Measurements from ENCODE around the gene HDAC4.
"Not testable (repeated sequence)": the region's sequence is repeated elsewhere in the genome, so short reads cannot be mapped to it uniquely, and the experiment has no call there.

Gene HDAC4

GRCh38 chr2:239181903-239182581 lies 218.8 kb downstream of the HDAC4 start:
- no peak for DNase-seq

GRCh38 chr2:239181074-239181902 lies 219.5 kb downstream of the HDAC4 start:
- DNase-seq = no peak

GRCh38 chr2:239180526-239181073 lies 220.2 kb downstream of the HDAC4 start:
- no peak for DNase-seq

GRCh38 chr2:239179851-239180371 lies 220.9 kb downstream of the HDAC4 start:
- no peak for DNase-seq

GRCh38 chr2:239178954-239179353 lies 221.9 kb downstream of the HDAC4 start:
- DNase-seq = no peak

GRCh38 chr2:239178484-239178883 lies 222.3 kb downstream of the HDAC4 start:
- DNase-seq = no peak

GRCh38 chr2:239177908-239178307 lies 222.9 kb downstream of the HDAC4 start:
- no peak for DNase-seq

- DNase-seq = no peak
Measured at GRCh38 chr2:239177325-239177724, 223.5 kb downstream of the HDAC4 start.

- DNase-seq = not testable (repeated sequence)
Measured at GRCh38 chr2:239176138-239176803, 224.5 kb downstream of the HDAC4 start.

- DNase-seq = no peak
Measured at GRCh38 chr2:239175181-239175580, 225.6 kb downstream of the HDAC4 start.

- no peak for DNase-seq
Measured at GRCh38 chr2:239173301-239173700, 227.5 kb downstream of the HDAC4 start.

- DNase-seq = no peak
Measured at GRCh38 chr2:239171643-239172042, 229.2 kb downstream of the HDAC4 start.

- no peak for DNase-seq
Measured at GRCh38 chr2:239169311-239170048, 231.3 kb downstream of the HDAC4 start.

GRCh38 chr2:239168575-239168974 lies 232.2 kb downstream of the HDAC4 start:
- no peak for DNase-seq

GRCh38 chr2:239167766-239168444 lies 232.9 kb downstream of the HDAC4 start:
- DNase-seq = no peak

- no peak for DNase-seq
Measured at GRCh38 chr2:239167011-239167673, 233.7 kb downstream of the HDAC4 start.

- DNase-seq = no peak
Measured at GRCh38 chr2:239166201-239166834, 234.5 kb downstream of the HDAC4 start.

GRCh38 chr2:239165206-239165831 lies 235.5 kb downstream of the HDAC4 start:
- DNase-seq = no peak

- peak; percentile 40 for DNase-seq
Measured at GRCh38 chr2:239164335-239164871, 236.4 kb downstream of the HDAC4 start.
